PC-3 (cell line): Measurements from ENCODE around the gene NRXN2. TPM values are rescaled to one million over a fixed set of nuclear protein-coding genes. Genes with fewer than 3 reads are reported as not detected.

ENCODE experiments used
- ATAC-seq: fragments of 200-7000 bp; cut with Tn5 transposase; 2 replicates; pipeline ENCODE4 v1.9.1; 2020; ENCODE audit warnings: mild to moderate bottlenecking, moderate library complexity
- Bru-seq: library from RNA; stranded (reverse); fragments of 400-500 nt; gene quantifications from one replicate; lab custom pipeline; 2021; lab: Mats Ljungman, UMichigan
- BruChase-seq, 2 experiments: library from RNA; stranded (reverse); fragments of 400-500 nt; gene quantifications; one replicate each; lab custom pipeline; 2021; lab: Mats Ljungman, UMichigan
- BruUV-seq: library from RNA; stranded (reverse); fragments of 400-500 nt; replicated peaks from 2 replicates; lab custom pipeline; 2021; lab: Mats Ljungman, UMichigan
- CTCF ChIA-PET: fragments of 300-600 bp; sonication (Branson Sonifier 250); formaldehyde crosslinking; loops from one replicate; lab custom pipeline; 2022; ENCODE audit warnings: antibody characterized with exemption; lab: Charles Lee
- POLR2A ChIA-PET: fragments of 300-600 bp; sonication (Branson Sonifier 250); formaldehyde crosslinking; loops from one replicate; lab custom pipeline; 2022; ENCODE audit warnings: antibody characterized with exemption; ENCODE audit not compliant: unreplicated experiment; lab: Charles Lee
- DNase-seq: peaks from one replicate; pipeline ENCODE4 v3.0.0-alpha.2; 2015
- H2AFZ ChIP-seq: fragments of 300-600 bp; sonication (generic); 2 replicates; pipeline ENCODE4 v1.6.0; 2016; ENCODE audit warnings: antibody characterized with exemption, low read length
- H3F3A ChIP-seq: fragments of 300-600 bp; sonication (generic); one replicate; pipeline ENCODE4 v1.6.0; 2017; ENCODE audit warnings: antibody characterized with exemption, low read length, control low read depth, mild to moderate bottlenecking; ENCODE audit not compliant: unreplicated experiment
- H3K27ac ChIP-seq: fragments of 300-600 bp; sonication (generic); 2 replicates; pipeline ENCODE4 v1.5.1; 2016; ENCODE audit warnings: mild to moderate bottlenecking, low read length
- H3K27me3 ChIP-seq: fragments of 300-600 bp; sonication (generic); 2 replicates; pipeline ENCODE4 v1.6.1; 2016; ENCODE audit warnings: low read length, mixed read lengths
- H3K36me3 ChIP-seq: fragments of 300-600 bp; sonication (generic); 2 replicates; pipeline ENCODE4 v1.6.1; 2016; ENCODE audit warnings: low read depth, mixed run types, low read length, mixed read lengths
- H3K4me1 ChIP-seq: fragments of 300-600 bp; sonication (generic); 2 replicates; pipeline ENCODE4 v1.5.1; 2016; ENCODE audit warnings: low read length; ENCODE audit not compliant: insufficient read depth
- H3K4me2 ChIP-seq: fragments of 300-600 bp; sonication (generic); 2 replicates; pipeline ENCODE4 v1.6.0; 2016; ENCODE audit warnings: low read length
- H3K4me3 ChIP-seq: fragments of 300-600 bp; sonication (generic); 2 replicates; pipeline ENCODE4 v1.5.1; 2016; ENCODE audit warnings: mild to moderate bottlenecking, low read length, mixed read lengths
- H3K79me2 ChIP-seq: fragments of 300-600 bp; sonication (generic); 2 replicates; pipeline ENCODE4 v1.6.1; 2017; ENCODE audit warnings: low read length, mixed read lengths
- H3K9ac ChIP-seq: fragments of 300-600 bp; sonication (generic); 2 replicates; pipeline ENCODE4 v1.6.0; 2016; ENCODE audit warnings: mild to moderate bottlenecking, low read length
- H3K9me2 ChIP-seq: fragments of 300-600 bp; sonication (generic); replicated peaks from 2 replicates; pipeline ENCODE4 v1.6.1; 2016; ENCODE audit warnings: mixed run types, low read length, mixed read lengths
- H3K9me3 ChIP-seq: fragments of 300-600 bp; sonication (generic); 2 replicates; pipeline ENCODE4 v1.6.1; 2016; ENCODE audit warnings: low read length, mixed read lengths
- H4K20me1 ChIP-seq: fragments of 300-600 bp; sonication (generic); 2 replicates; pipeline ENCODE4 v1.6.1; 2016; ENCODE audit warnings: low read length, mixed read lengths
- CTCF ChIP-seq: fragments of 300-600 bp; sonication (generic); conservative IDR thresholded peaks from 2 replicates; pipeline ENCODE4 v1.5.1; 2017; ENCODE audit warnings: antibody characterized with exemption, low read depth, mild to moderate bottlenecking, low read length
- EZH2 ChIP-seq: fragments of 300-600 bp; sonication (generic); IDR thresholded peaks from one replicate; pipeline ENCODE4 v1.6.1; 2017; ENCODE audit warnings: antibody characterized with exemption, mild to moderate bottlenecking, low read length; ENCODE audit not compliant: unreplicated experiment
- EZH2phosphoT487 ChIP-seq: fragments of 300-600 bp; sonication (generic); IDR thresholded peaks from 2 replicates; pipeline ENCODE4 v1.6.1; 2018; ENCODE audit warnings: mild to moderate bottlenecking, antibody characterized with exemption, low read length, borderline replicate concordance
- intact Hi-C: fragments of 100-400 bp; cut with micrococcal nuclease; formaldehyde crosslinking; loops from 2 replicates; pipeline ENCODE4 v1.9.0; 2023
- long read RNA-seq: library from polyadenylated mRNA; unstranded; transcript quantifications from one replicate; pipeline ENCODE4 v2.0.0, GENCODE V29; 2021; ENCODE audit not compliant: unreplicated experiment
- total RNA-seq: library from RNA; depleted of rRNA; stranded (reverse); fragments of >200 nt; gene quantifications from 2 replicates; pipeline ENCODE4 v1.2.3, GENCODE V29; 2014; rRNA removed

NRXN2 gene
- total RNA-seq, result not detected in 2 replicates
- Bru-seq, nascent RNA, result percentile 1 among the genes with signal in this experiment
- percentile 7 among the genes with signal in this experiment for BruChase-seq, experiment 1, labeled RNA remaining after a 6-hour chase
- BruChase-seq, experiment 2, labeled RNA remaining after a 2-hour chase, result percentile 2 among the genes with signal in this experiment
- long read RNA-seq, result 0 reads

GRCh38 chr11:64723117-64723906 lies at the start of gene NRXN2:
TSS of gene NRXN2 (minus strand) at chr11:64723197. CDS start at chr11:64713699, 9,498 bp downstream.
- intact Hi-C loops, result loop anchor here (1.0 kb wide), 1 partner anchor 35 kb away; no protein-coding TSS in a partner anchor
- Histone ChIP-seq H3F3A (no peaks in the 10 kb centered on the region), H4K20me1 (no peaks in the 10 kb centered on the region), H3K27ac (no peak within 1 kb of the TSS), H3K9me3 (no peaks in the 10 kb centered on the region), H3K4me1 (peaks cover 3% of the 10 kb centered on the region; the same call in 1 of the 2 replicates), H2AFZ (peak within 1 kb of the TSS; percentile 99), H3K27me3 (peaks cover 34% of the 10 kb centered on the region), H3K9me2 (no peaks in the 10 kb centered on the region), H3K36me3 (no peaks in the 10 kb centered on the region), H3K9ac (no peak within 1 kb of the TSS), H3K4me3 (peak within 1 kb of the TSS; percentile 70), H3K79me2 (no peaks in the 10 kb centered on the region), H3K4me2 (peak within 1 kb of the TSS; percentile 99)
- TF ChIP-seq CTCF, result peak; percentile 99
- TF ChIP-seq EZH2, result no peak
- CTCF ChIA-PET, result no interaction called here
- POLR2A ChIA-PET, result no interaction called here
- no TSS peak for BruUV-seq
- DNase-seq, result peak; percentile 91
- ATAC-seq, result peak; percentile 100

DNA sequence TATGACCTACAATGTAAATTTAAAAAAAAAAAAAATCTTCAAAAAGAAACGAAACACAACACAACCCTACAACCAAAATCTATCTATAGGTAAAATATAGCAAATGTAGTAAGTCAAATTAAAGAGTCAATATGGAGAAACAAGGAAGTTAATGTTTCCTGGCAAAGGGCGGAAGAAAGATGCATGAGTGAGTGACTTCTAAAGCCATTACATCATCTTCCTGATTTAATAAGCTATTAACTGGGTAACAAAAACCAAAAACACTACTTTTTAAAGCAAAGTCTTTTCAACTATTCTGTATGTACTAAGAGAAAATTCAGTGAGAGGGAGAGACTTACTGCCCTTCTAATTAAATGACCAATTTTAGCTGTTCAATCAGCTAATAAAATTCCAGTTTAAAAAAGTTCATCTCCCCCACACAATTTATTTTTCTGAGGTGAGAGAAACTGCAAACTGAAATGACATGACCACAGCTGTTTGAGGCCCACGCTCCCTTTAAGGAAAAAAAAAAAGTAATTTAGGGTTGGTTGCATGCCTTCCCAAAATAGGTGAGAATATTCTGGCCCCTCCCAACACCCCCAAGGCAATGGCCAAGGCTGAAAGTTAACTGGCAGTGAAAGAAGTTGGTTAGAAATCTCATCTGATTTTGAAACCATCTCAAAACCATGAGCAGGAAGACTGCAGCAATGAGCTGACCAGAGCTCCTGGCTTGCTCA lies 49.5 kb upstream of the NRXN2 start:
- H3K36me3 ChIP-seq, result peaks cover 99% of the 10 kb centered on the region
- H2AFZ ChIP-seq, result no peak overlapping the region
- H3K79me2 ChIP-seq, result peaks cover 97% of the 10 kb centered on the region
- no peaks in the 10 kb centered on the region for H3K27me3 ChIP-seq
- peaks cover 18% of the 10 kb centered on the region for H3K4me1 ChIP-seq
- H4K20me1 ChIP-seq, result peaks cover 99% of the 10 kb centered on the region
- no peaks in the 10 kb centered on the region for H3K9me3 ChIP-seq
- H3K9ac ChIP-seq, result no peak overlapping the region
- peaks cover 27% of the 10 kb centered on the region for H3F3A ChIP-seq
- ChIA-PET POLR2A (no interaction called here), CTCF (interaction anchor here (0.7 kb wide), 1 partner anchor 736 kb away, joined by 4 read pairs; no protein-coding TSS in a partner anchor)
- TF ChIP-seq EZH2, result no peak
- TF ChIP-seq EZH2phosphoT487, result no peak
- intact Hi-C loops, result no loop called here
- no TSS peak for BruUV-seq
- ATAC-seq, result no peak
- no peaks in the 10 kb centered on the region for H3K9me2 ChIP-seq
- no peak overlapping the region for H3K4me2 ChIP-seq
- DNase-seq, result no peak
- H3K4me3 ChIP-seq, result no peak overlapping the region
- no peak overlapping the region for H3K27ac ChIP-seq

DNA sequence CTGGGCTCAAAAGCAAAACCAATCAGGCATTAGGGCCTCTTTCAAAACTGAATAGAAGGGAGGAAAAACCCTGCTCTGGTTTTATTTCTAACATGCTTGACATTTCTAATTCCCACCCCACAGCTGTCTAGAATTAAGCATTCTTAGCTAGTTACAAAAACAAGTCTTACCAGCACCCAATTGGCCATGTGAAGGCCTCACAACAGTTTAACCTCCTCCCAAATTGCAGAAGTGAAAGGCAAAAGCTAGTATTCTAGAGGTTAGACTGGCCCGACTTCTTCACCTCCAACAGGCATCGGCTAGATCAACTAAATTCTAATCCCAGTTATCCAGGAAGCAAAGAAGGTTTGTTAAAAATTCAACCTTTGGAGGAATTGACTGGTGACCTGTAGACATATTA lies 48.9 kb upstream of the NRXN2 start:
- no peak for DNase-seq
- H3K4me3 ChIP-seq, result no peak overlapping the region
- no peaks in the 10 kb centered on the region for H3K9me3 ChIP-seq
- ATAC-seq, result no peak
- ChIA-PET POLR2A (no interaction called here), CTCF (interaction anchor here (0.7 kb wide), 1 partner anchor 735 kb away, joined by 4 read pairs; no protein-coding TSS in a partner anchor)
- BruUV-seq, result no TSS peak
- H3K9ac ChIP-seq, result no peak overlapping the region
- H3K9me2 ChIP-seq, result no peaks in the 10 kb centered on the region
- H3K4me2 ChIP-seq, result no peak overlapping the region
- peaks cover 32% of the 10 kb centered on the region for H3F3A ChIP-seq
- peaks cover 99% of the 10 kb centered on the region for H3K36me3 ChIP-seq
- H3K79me2 ChIP-seq, result peaks cover 97% of the 10 kb centered on the region
- peaks cover 99% of the 10 kb centered on the region for H4K20me1 ChIP-seq
- intact Hi-C loops, result no loop called here
- TF ChIP-seq CTCF (no peak), EZH2phosphoT487 (no peak), EZH2 (no peak)
- H3K4me1 ChIP-seq, result peaks cover 17% of the 10 kb centered on the region
- H3K27ac ChIP-seq, result no peak overlapping the region
- H3K27me3 ChIP-seq, result no peaks in the 10 kb centered on the region
- no peak overlapping the region for H2AFZ ChIP-seq
